ENCODE results near the gene C17orf50.
A peak's percentile ranks its signal among the peaks of the same experiment; 100 is the strongest.
"Not testable (repeated sequence)": the region's sequence is repeated elsewhere in the genome, so short reads cannot be mapped to it uniquely, and the experiment has no call there.

C17orf50 gene

GRCh38 chr17:35735036-35735805, 25.5 kb upstream of the C17orf50 start:
- no peak for DNase-seq

- DNase-seq = no peak
Measured at GRCh38 chr17:35736236-35736635, 24.5 kb upstream of the C17orf50 start.

- DNase-seq = no peak
Measured at GRCh38 chr17:35738519-35739133, 22.1 kb upstream of the C17orf50 start.

GRCh38 chr17:35740216-35740615, 20.5 kb upstream of the C17orf50 start:
- DNase-seq = no peak

GRCh38 chr17:35740997-35741931, 19.4 kb upstream of the C17orf50 start:
- DNase-seq = peak; percentile 66 to 81 (median 75)

GRCh38 chr17:35742496-35742895, 18.2 kb upstream of the C17orf50 start:
- no peak for DNase-seq

- DNase-seq = no peak
Measured at GRCh38 chr17:35742896-35743477, 17.7 kb upstream of the C17orf50 start.

- no peak for DNase-seq
Measured at GRCh38 chr17:35743626-35744328, 16.9 kb upstream of the C17orf50 start.

GRCh38 chr17:35744830-35745229, 15.9 kb upstream of the C17orf50 start:
- DNase-seq = no peak

- DNase-seq = no peak
Measured at GRCh38 chr17:35745246-35745645, 15.4 kb upstream of the C17orf50 start.

- DNase-seq = no peak
Measured at GRCh38 chr17:35745749-35746320, 14.9 kb upstream of the C17orf50 start.

- DNase-seq = peak; percentile 51 to 82 (median 75)
Measured at GRCh38 chr17:35747540-35748017, 13.1 kb upstream of the C17orf50 start.

GRCh38 chr17:35748341-35748841, 12.3 kb upstream of the C17orf50 start:
- DNase-seq = no peak

GRCh38 chr17:35748979-35749378, 11.7 kb upstream of the C17orf50 start:
- DNase-seq = no peak

GRCh38 chr17:35749560-35750412, 10.9 kb upstream of the C17orf50 start:
- DNase-seq = peak in 2 of 3 experiments; percentile 30 to 57

- DNase-seq = no peak
Measured at GRCh38 chr17:35750526-35751395, 9.9 kb upstream of the C17orf50 start.

- not testable (repeated sequence) for DNase-seq
Measured at GRCh38 chr17:35751541-35751940, 9.1 kb upstream of the C17orf50 start.

GRCh38 chr17:35752471-35752870, 8.2 kb upstream of the C17orf50 start:
- peak in 1 of 3 experiments; percentile 5 for DNase-seq

All from NCI-H1417 (cell line).